Tibial nerve (tissue), 4 donors: ENCODE data around the gene TRAPPC2L. TPM values are rescaled to one million over a fixed set of nuclear protein-coding genes. Genes with fewer than 3 reads are reported as not detected.

ENCODE experiments used
- DNase-seq, 2 donors: peaks; one replicate each; pipeline ENCODE4 v3.0.0-alpha.2; 2019; ENCODE audit warnings: low spot score in 2 of 2
- H3K27ac ChIP-seq, 4 donors: fragments of 200-600 bp; sonication (generic) in 3 of 4; one replicate each; pipeline ENCODE4 v1.5.1; 2017 to 2019; ENCODE audit warnings: mild to moderate bottlenecking in 1 of 4
- H3K27me3 ChIP-seq, 2 donors: fragments of 200-600 bp; sonication (generic) in 1 of 2; one replicate each; pipeline versions ENCODE4 v1.5.1 to v1.6.0; 2017 to 2019
- H3K36me3 ChIP-seq, 3 donors: fragments of 200-600 bp; sonication (generic); one replicate each; pipeline ENCODE4 v1.5.1; 2018 to 2019
- H3K4me1 ChIP-seq, 4 donors: fragments of 200-600 bp; sonication (generic) in 3 of 4; one replicate each; pipeline ENCODE4 v1.5.1; 2017 to 2019
- H3K4me3 ChIP-seq, 4 donors: fragments of 200-600 bp; sonication (generic) in 3 of 4; one replicate each; pipeline ENCODE4 v1.5.1; 2017 to 2019; ENCODE audit warnings: mild to moderate bottlenecking in 1 of 4, moderate library complexity in 1 of 4
- H3K9me3 ChIP-seq, 4 donors: fragments of 200-600 bp; sonication (generic) in 3 of 4; one replicate each; pipeline ENCODE4 v1.5.1; 2017 to 2019
- EP300 ChIP-seq, 2 donors: sonication (generic); formaldehyde crosslinking; IDR thresholded peaks; one replicate each; pipeline ENCODE4 v1.6.1; 2017; ENCODE audit warnings: antibody characterized with exemption in 2 of 2, mild to moderate bottlenecking in 1 of 2
- POLR2A ChIP-seq, 2 donors: fragments of 450-650 bp; IDR thresholded peaks; one replicate each; pipeline ENCODE4 v1.6.1; 2017; ENCODE audit warnings: antibody characterized with exemption in 2 of 2, mild to moderate bottlenecking in 2 of 2, moderate library complexity in 2 of 2
- WGBS, 2 donors: methylation state at CpG; one replicate each; pipeline ENCODE4 v1.1.5; 2018; 5-methylcytosine and 5-hydroxymethylcytosine counted together
- total RNA-seq, 4 donors: library from RNA; depleted of rRNA; stranded (reverse); fragments of >200 nt; gene quantifications; one replicate each; pipeline ENCODE4 v1.1.0, GENCODE V29; 2016
- TF ChIP-seq, protein P1 (sequence below), 5 experiments: fragments of 200-600 bp in 3 of 5; fragments of 450-650 bp in 2 of 5; sonication (generic) in 3 of 5; IDR thresholded peaks; one replicate each; pipeline ENCODE4 v1.5.1; 2016 to 2019; ENCODE audit warnings: antibody characterized with exemption in 5 of 5, mild to moderate bottlenecking in 3 of 5, moderate library complexity in 2 of 5

The TRAPPC2L gene
- total RNA-seq, 4 donors from 2014 or later, result 18.0 to 36.6 (median 22.9) TPM

- Histone ChIP-seq H3K4me3 (no peak overlapping the region), H3K27me3 (no peaks in the 10 kb centered on the region), H3K4me1 (no peaks in the 10 kb centered on the region), H3K36me3 (peaks cover 0 to 74% (median 10%) of the 10 kb centered on the region in 3 donors), H3K9me3 (no peaks in the 10 kb centered on the region), H3K27ac (no peak overlapping the region)
- 89 to 92% methylated on average over 20 of the region's 20 CpGs for WGBS, 2 donors
- DNase-seq, result no peak
- TF ChIP-seq, protein P1, sequence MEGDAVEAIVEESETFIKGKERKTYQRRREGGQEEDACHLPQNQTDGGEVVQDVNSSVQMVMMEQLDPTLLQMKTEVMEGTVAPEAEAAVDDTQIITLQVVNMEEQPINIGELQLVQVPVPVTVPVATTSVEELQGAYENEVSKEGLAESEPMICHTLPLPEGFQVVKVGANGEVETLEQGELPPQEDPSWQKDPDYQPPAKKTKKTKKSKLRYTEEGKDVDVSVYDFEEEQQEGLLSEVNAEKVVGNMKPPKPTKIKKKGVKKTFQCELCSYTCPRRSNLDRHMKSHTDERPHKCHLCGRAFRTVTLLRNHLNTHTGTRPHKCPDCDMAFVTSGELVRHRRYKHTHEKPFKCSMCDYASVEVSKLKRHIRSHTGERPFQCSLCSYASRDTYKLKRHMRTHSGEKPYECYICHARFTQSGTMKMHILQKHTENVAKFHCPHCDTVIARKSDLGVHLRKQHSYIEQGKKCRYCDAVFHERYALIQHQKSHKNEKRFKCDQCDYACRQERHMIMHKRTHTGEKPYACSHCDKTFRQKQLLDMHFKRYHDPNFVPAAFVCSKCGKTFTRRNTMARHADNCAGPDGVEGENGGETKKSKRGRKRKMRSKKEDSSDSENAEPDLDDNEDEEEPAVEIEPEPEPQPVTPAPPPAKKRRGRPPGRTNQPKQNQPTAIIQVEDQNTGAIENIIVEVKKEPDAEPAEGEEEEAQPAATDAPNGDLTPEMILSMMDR (IDR thresholded peaks at IDR 0.05), result no peak
- TF ChIP-seq POLR2A (IDR thresholded peaks at IDR 0.05), result no peak
- TF ChIP-seq EP300 (IDR thresholded peaks at IDR 0.05), result no peak
Observed at GRCh38 chr16:88843256-88843655, 13.7 kb upstream of the TRAPPC2L start.

DNA sequence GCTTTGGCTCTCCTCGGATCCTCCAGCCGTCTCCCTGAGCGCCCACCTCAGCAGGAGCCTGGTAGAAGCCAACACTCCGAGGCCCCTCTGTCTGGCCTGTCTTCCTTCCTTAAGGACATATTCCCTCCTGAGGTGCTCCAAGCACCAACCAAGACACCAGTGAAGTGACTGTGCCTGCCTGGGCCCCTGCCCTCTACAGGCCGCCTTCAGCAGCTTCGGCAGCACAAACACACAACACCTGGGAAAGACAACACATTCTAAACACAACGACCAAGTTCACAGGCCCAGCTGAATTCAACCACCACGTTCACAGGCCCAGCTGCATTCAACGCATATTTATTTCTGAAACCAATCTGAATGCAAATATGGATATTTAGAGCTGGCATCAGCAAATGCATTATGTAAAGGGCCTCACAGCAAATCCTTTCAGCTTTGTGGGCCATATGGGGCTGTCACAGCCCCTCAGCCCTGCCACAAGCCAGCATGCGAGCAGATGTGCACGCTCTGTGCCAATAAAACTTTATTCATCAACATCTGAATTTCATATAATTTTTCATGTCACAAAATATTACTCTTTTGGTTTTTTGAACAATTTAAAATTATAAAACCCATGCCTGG is 12.4 kb upstream of the TRAPPC2L start:
- Histone ChIP-seq H3K4me1 (no peaks in the 10 kb centered on the region), H3K9me3 (no peaks in the 10 kb centered on the region), H3K36me3 (peaks cover 0 to 74% (median 7%) of the 10 kb centered on the region in 3 donors), H3K27ac (no peak overlapping the region), H3K27me3 (no peaks in the 10 kb centered on the region), H3K4me3 (no peak overlapping the region)
- TF ChIP-seq EP300 (IDR thresholded peaks at IDR 0.05), result no peak
- TF ChIP-seq, protein P1 (IDR thresholded peaks at IDR 0.05), result no peak
- no peak for TF ChIP-seq POLR2A (IDR thresholded peaks at IDR 0.05)
- WGBS, 2 donors, result 68 to 70% methylated on average over 9 to 11 of the region's 11 CpGs
- no peak for DNase-seq

DNA sequence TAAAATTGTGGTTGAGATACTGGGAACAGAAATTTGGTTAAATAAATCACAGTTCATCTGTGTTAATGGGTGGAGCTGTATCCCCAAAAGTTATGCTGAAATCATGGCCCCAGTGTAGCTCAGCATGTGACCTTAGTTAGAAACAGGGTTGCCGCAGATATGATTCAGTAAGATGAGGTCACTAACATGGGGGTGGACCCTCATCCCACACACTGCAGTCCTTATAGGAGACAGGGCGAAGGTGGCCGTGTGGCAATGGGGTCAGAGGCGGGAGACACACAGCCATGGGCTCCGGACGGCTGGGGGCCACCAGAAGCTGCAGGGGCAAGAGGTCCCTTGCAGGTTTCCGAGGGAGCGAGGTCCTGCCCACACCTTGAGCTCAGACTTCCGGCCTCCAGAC is 10.8 kb upstream of the TRAPPC2L start:
- no peak for TF ChIP-seq EP300 (IDR thresholded peaks at IDR 0.05)
- TF ChIP-seq POLR2A (IDR thresholded peaks at IDR 0.05), result no peak
- TF ChIP-seq, protein P1 (IDR thresholded peaks at IDR 0.05), result no peak
- Histone ChIP-seq H3K9me3 (no peaks in the 10 kb centered on the region), H3K4me1 (no peaks in the 10 kb centered on the region), H3K27ac (no peak overlapping the region), H3K4me3 (no peak overlapping the region), H3K36me3 (peaks cover 0 to 74% (median 0%) of the 10 kb centered on the region in 3 donors), H3K27me3 (no peaks in the 10 kb centered on the region)
- 73 to 74% methylated on average over 9 of the region's 9 CpGs for WGBS, 2 donors
- DNase-seq, result no peak

- H3K4me3 ChIP-seq, result no peak overlapping the region
- WGBS, 2 donors, result 91 to 96% methylated on average over 18 of the region's 18 CpGs
Observed at GRCh38 chr16:88847654-88848053, 9.3 kb upstream of the TRAPPC2L start.

GRCh38 chr16:88848557-88848956 is 8.4 kb upstream of the TRAPPC2L start:
- H3K27ac ChIP-seq, result no peak overlapping the region
- no peak for DNase-seq
- H3K9me3 ChIP-seq, result no peaks in the 10 kb centered on the region
- H3K27me3 ChIP-seq, result no peaks in the 10 kb centered on the region
- TF ChIP-seq, protein P1 (IDR thresholded peaks at IDR 0.05), result no peak
- TF ChIP-seq POLR2A (IDR thresholded peaks at IDR 0.05) (no peak), EP300 (IDR thresholded peaks at IDR 0.05) (no peak)
- H3K4me1 ChIP-seq, result peaks cover 0 to 4% (median 0%) of the 10 kb centered on the region in 4 donors
- 85% methylated on average over 17 to 21 of the region's 21 CpGs for WGBS, 2 donors
- peaks cover 0 to 58% (median 0%) of the 10 kb centered on the region in 3 donors for H3K36me3 ChIP-seq
- no peak overlapping the region for H3K4me3 ChIP-seq

More at GRCh38 chr16:88847654-88848053, 9.3 kb upstream of the TRAPPC2L start:
- DNase-seq, result no peak
- Histone ChIP-seq H3K27me3 (no peaks in the 10 kb centered on the region), H3K4me1 (no peaks in the 10 kb centered on the region), H3K9me3 (no peaks in the 10 kb centered on the region), H3K36me3 (peaks cover 0 to 67% (median 0%) of the 10 kb centered on the region in 3 donors), H3K27ac (no peak overlapping the region)
- TF ChIP-seq POLR2A (IDR thresholded peaks at IDR 0.05) (no peak), EP300 (IDR thresholded peaks at IDR 0.05) (no peak)
- TF ChIP-seq, protein P1 (IDR thresholded peaks at IDR 0.05), result no peak
